IMR-90 (cell line): ENCODE data around the gene PLA2G15.

Source experiments
- POLR2A ChIP-seq: IDR thresholded peaks from 2 replicates; pipeline ENCODE4 v1.6.1; 2012; ENCODE audit warnings: mild to moderate bottlenecking, low read depth, low read length
- RAD21 ChIP-seq: IDR thresholded peaks from 2 replicates; pipeline ENCODE4 v1.6.1; 2012; ENCODE audit warnings: low read length, improper control_type of control experiment
- SMC3 ChIP-seq: fragments of 150-350 bp; IDR thresholded peaks from 2 replicates; pipeline ENCODE4 v1.6.1; 2016; ENCODE audit warnings: low read depth, mild to moderate bottlenecking, antibody characterized with exemption, low read length, moderate library complexity
- TF ChIP-seq, protein P1 (sequence below): conservative IDR thresholded peaks from 2 replicates; pipeline ENCODE4 v1.5.1; 2012; ENCODE audit warnings: mild to moderate bottlenecking, low read depth, low read length, improper control_type of control experiment

DNA sequence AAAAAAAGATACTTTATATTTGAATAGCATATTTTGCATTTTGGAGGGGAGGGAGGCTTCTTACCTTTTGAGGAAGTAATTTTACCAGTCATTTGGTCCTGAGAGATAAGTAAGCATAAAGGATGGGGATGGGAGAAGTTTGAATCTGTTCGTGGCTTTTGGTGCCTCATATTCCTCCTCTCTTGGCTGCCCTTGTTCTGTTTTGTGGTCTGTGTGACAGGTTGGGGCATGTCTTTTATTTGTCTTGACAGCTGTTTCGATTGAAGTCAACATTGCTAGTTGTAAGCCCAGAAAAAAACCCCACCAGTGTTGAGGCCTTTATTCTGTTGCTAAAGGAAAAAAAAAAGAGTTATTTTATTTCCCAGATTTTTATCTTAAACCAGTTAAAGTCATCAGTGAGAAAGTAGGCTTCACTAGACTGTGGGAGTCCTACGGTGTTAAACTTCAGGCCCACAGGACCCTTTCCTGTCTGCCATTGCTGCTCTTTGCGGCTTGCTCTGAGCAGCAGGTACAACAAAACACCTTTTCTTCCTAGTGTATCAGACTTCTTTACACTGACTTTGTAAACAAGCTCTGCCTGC, 30.5 kb downstream of the PLA2G15 start:
- no peak for TF ChIP-seq POLR2A
- TF ChIP-seq, protein P1, sequence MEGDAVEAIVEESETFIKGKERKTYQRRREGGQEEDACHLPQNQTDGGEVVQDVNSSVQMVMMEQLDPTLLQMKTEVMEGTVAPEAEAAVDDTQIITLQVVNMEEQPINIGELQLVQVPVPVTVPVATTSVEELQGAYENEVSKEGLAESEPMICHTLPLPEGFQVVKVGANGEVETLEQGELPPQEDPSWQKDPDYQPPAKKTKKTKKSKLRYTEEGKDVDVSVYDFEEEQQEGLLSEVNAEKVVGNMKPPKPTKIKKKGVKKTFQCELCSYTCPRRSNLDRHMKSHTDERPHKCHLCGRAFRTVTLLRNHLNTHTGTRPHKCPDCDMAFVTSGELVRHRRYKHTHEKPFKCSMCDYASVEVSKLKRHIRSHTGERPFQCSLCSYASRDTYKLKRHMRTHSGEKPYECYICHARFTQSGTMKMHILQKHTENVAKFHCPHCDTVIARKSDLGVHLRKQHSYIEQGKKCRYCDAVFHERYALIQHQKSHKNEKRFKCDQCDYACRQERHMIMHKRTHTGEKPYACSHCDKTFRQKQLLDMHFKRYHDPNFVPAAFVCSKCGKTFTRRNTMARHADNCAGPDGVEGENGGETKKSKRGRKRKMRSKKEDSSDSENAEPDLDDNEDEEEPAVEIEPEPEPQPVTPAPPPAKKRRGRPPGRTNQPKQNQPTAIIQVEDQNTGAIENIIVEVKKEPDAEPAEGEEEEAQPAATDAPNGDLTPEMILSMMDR: no peak
- TF ChIP-seq SMC3: no peak
- TF ChIP-seq RAD21: no peak
